Epithelial cell of esophagus (primary cell): ENCODE measurements around the gene GYG2.
A peak's percentile ranks its signal among the peaks of the same experiment; 100 is the strongest.

Experiments used
- DNase-seq: peaks from one replicate; pipeline ENCODE4 v3.0.0; 2010; ENCODE audit warnings: low read depth
- H3K4me3 ChIP-seq: 2 replicates; pipeline ENCODE4 v1.5.1; 2011; ENCODE audit warnings: mild to moderate bottlenecking, low read length, control low read depth
- TF ChIP-seq, protein P1 (sequence below): IDR thresholded peaks from 2 replicates; pipeline ENCODE4 v1.5.1; 2011; ENCODE audit warnings: low read depth, mild to moderate bottlenecking, low read length, control low read depth, inconsistent platforms; ENCODE audit not compliant: insufficient read depth; ENCODE audit errors: missing control alignments

Gene GYG2

GRCh38 chrX:2855761-2856160 lies 27.0 kb downstream of the GYG2 start:
- DNase-seq = no peak
- TF ChIP-seq, protein P1, sequence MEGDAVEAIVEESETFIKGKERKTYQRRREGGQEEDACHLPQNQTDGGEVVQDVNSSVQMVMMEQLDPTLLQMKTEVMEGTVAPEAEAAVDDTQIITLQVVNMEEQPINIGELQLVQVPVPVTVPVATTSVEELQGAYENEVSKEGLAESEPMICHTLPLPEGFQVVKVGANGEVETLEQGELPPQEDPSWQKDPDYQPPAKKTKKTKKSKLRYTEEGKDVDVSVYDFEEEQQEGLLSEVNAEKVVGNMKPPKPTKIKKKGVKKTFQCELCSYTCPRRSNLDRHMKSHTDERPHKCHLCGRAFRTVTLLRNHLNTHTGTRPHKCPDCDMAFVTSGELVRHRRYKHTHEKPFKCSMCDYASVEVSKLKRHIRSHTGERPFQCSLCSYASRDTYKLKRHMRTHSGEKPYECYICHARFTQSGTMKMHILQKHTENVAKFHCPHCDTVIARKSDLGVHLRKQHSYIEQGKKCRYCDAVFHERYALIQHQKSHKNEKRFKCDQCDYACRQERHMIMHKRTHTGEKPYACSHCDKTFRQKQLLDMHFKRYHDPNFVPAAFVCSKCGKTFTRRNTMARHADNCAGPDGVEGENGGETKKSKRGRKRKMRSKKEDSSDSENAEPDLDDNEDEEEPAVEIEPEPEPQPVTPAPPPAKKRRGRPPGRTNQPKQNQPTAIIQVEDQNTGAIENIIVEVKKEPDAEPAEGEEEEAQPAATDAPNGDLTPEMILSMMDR = no peak
- no peak overlapping the region for H3K4me3 ChIP-seq

DNA sequence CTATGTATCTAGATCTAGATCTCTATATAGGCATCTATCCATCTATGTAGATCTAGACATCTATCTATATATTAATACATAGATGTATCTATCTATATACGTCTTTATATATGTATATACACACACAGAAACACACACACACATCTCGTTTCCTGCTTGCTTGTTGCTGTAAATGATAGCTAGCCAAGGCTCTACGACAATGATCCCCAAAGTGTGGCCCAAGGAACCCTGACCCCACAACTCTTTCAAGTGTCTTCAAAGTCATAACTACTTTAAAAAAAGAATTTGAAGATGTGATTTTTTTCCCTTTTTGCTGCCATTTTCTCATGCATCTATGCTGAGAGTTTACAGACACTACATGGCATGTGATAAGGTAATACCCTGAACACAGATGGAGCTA lies 28.8 kb downstream of the GYG2 start:
- no peak for DNase-seq
- H3K4me3 ChIP-seq = no peak overlapping the region
- TF ChIP-seq, protein P1 = no peak

DNA sequence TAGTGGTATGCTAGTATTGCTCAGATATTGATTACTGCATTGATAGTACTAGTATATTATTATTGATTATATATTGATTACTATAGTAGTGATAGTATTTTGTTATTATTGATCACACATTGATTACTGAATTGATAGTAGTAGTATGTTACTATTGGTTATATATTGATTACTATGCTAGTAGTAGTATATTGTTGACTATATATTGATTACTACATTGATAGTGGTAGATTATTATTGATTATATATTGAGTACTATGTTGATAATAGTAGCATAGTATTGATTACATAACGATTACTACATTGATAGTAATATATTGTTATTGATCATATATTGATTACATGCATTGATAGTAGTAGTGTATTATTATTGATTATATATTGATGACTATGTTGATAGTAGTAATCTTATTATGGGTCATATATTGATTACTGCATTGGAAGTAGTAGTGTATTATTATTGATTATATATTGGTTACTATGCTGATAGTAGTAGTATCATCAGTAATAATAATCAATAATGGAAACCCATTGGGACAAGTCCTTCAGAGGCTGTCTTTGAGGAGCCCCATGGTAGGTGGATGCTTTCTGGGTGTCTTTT lies 30.6 kb downstream of the GYG2 start:
- TF ChIP-seq, protein P1 = no peak
- no peak for DNase-seq
- H3K4me3 ChIP-seq = no peak overlapping the region

DNA sequence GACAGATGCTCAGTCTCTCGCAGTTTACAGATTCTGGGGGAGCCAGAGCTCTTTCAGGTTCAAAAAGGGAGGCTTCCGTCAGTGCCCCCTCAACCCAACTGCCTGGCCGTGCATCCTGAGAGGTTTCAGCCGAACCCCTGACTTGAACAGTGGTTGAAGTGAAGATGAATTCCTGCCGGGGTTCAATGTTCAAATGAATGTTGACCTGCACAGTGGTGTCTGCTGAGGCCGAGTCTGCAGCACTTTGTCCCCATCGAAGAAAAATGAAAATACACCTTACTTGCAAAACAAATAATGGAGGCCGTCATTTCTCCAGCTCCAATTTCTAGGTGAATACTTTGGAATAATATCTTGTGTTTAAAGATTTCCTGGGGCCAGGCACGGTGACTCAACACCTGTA lies 33.7 kb downstream of the GYG2 start:
- DNase-seq = no peak
- TF ChIP-seq, protein P1 = no peak
- H3K4me3 ChIP-seq = no peak overlapping the region

GRCh38 chrX:2863646-2864045 lies 34.9 kb downstream of the GYG2 start:
- DNase-seq = peak; percentile 3
- H3K4me3 ChIP-seq = no peak overlapping the region
- TF ChIP-seq, protein P1 = no peak

- H3K4me3 ChIP-seq = no peak overlapping the region
- no peak for DNase-seq
- TF ChIP-seq, protein P1 = no peak
Observed at GRCh38 chrX:2867206-2867605, 38.5 kb downstream of the GYG2 start.

DNA sequence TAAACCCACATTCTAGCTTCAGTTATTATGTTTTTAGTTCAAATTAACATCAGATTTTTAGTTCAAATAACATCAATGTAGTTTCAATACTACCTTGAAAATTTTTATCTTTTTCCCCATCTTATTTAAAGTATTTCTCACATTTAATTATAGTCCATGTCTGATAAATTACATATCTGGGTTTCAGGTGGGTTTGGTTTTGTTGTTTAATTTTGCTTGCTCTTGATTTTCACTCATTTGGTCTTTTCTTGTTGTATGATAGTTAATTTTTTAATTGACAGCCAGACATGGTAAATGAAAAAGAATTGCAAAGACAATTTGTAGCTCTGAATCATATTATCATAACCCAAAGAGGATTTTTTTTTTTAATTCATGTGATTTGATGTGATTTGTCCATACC lies 41.9 kb downstream of the GYG2 start:
- DNase-seq = no peak
- TF ChIP-seq, protein P1 = no peak

More for the DNA sequence above, 41.9 kb downstream of the GYG2 start:
- no peak overlapping the region for H3K4me3 ChIP-seq
